SK-N-MC (cell line): Measurements from ENCODE around the gene RINL.

Source experiments
- DNase-seq: peaks from one replicate; pipeline ENCODE4 v3.0.0-alpha.2; 2011; ENCODE audit warnings: low read depth, low spot score
- H3K27ac ChIP-seq: fragments of 200-600 bp; sonication (generic); 2 replicates; pipeline ENCODE4 v1.5.1; 2016; ENCODE audit warnings: mixed run types
- H3K36me3 ChIP-seq: fragments of 200-600 bp; sonication (generic); 2 replicates; pipeline ENCODE4 v1.6.1; 2017; ENCODE audit warnings: antibody characterized with exemption, low read length, mixed read lengths; ENCODE audit not compliant: insufficient read depth
- H3K4me3 ChIP-seq: fragments of 200-600 bp; sonication (generic); 2 replicates; pipeline ENCODE4 v1.5.1; 2016
- H3K9ac ChIP-seq: fragments of 200-600 bp; sonication (generic); 2 replicates; pipeline ENCODE4 v1.8.0; 2017; ENCODE audit warnings: mixed run types, mixed read lengths; ENCODE audit not compliant: insufficient read length
- H3K9me3 ChIP-seq: fragments of 200-600 bp; sonication (generic); 2 replicates; pipeline ENCODE4 v1.6.1; 2017; ENCODE audit warnings: low read depth, mild to moderate bottlenecking, antibody characterized with exemption, low read length, moderate library complexity, mixed read lengths
- EZH2 ChIP-seq: fragments of 200-600 bp; sonication (generic); IDR thresholded peaks from one replicate; pipeline ENCODE4 v1.6.1; 2017; ENCODE audit warnings: antibody characterized with exemption
- FOXP2 ChIP-seq: optimal IDR thresholded peaks from 2 replicates; pipeline ENCODE3; 2011; ENCODE audit warnings: mild to moderate bottlenecking, moderate library complexity; ENCODE audit not compliant: insufficient read depth; ENCODE audit errors: extremely low read length, control extremely low read depth
- POLR2AphosphoS5 ChIP-seq: IDR thresholded peaks from 2 replicates; pipeline ENCODE4 v1.6.1; 2012; ENCODE audit warnings: mild to moderate bottlenecking, low read depth, low read length, borderline replicate concordance

The RINL gene

DNA sequence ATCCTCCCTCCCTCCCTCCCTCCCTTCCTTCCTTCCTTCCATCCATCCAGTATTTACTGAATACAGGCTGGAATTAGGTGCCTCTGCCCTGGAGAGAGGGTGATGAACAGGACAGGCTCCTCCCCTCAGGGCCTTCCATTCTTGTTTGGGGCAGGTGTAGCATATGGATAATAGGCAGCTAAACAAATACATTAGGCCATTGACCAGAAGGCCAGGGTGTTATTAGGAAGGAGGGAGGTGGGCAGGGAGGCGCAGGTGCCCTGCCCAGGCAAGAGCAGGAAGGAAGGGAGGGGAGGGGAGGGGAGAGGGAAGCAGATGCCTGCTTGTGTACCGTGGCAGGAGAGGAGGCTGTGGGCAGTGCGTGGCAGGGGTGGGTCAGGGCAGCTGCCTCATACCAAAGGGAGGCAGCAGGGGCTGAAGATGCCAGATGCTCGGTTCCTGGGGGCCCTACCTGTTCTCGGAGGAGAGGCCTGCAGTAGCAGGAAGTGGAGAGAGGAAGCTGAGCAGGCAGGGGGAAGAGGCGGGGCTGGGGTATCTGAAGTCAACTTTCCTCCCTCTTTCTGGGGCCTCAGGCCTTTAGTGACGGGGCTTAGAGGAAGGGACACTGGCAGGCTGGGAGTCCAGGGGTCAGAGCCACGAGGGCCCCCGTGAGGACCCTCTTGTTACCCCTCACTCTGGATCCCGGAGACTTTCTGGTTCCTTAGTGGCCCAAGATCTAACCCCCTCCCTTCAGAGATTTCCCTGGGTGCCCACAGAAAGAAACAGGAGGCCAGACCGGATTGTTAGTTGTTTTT is at the start of gene RINL:
Gene RINL (minus strand): TSS at position 495 of the 794 bp plus-strand sequence. CDS start 1,533 bp downstream, outside the sequence.
- H3K9ac ChIP-seq, result peak within 1 kb of the TSS; percentile 37

GRCh38 chr19:38924388-38924787 is 46.3 kb upstream of the RINL start:
- no peak overlapping the region for H3K4me3 ChIP-seq
- peaks cover 31% of the 10 kb centered on the region for H3K36me3 ChIP-seq
- TF ChIP-seq POLR2AphosphoS5, result no peak
- TF ChIP-seq FOXP2, result no peak
- TF ChIP-seq EZH2, result no peak
- no peaks in the 10 kb centered on the region for H3K9me3 ChIP-seq
- DNase-seq, result no peak
- H3K9ac ChIP-seq, result no peak overlapping the region
- no peak overlapping the region for H3K27ac ChIP-seq

More for the DNA sequence above, at the start of gene RINL:
- TF ChIP-seq EZH2, result no peak
- no peak for TF ChIP-seq FOXP2
- no peak for TF ChIP-seq POLR2AphosphoS5
- H3K9me3 ChIP-seq, result no peaks in the 10 kb centered on the region
- peak within 1 kb of the TSS; percentile 25; the same call in 1 of the 2 replicates for H3K4me3 ChIP-seq
- H3K36me3 ChIP-seq, result no peaks in the 10 kb centered on the region
- DNase-seq, result no peak
- no peak within 1 kb of the TSS for H3K27ac ChIP-seq

- H3K36me3 ChIP-seq, result peaks cover 31% of the 10 kb centered on the region
- H3K4me3 ChIP-seq, result no peak overlapping the region
- no peak for DNase-seq
- H3K27ac ChIP-seq, result no peak overlapping the region
- no peaks in the 10 kb centered on the region for H3K9me3 ChIP-seq
- H3K9ac ChIP-seq, result no peak overlapping the region
- TF ChIP-seq POLR2AphosphoS5, result no peak
- no peak for TF ChIP-seq FOXP2
- TF ChIP-seq EZH2, result no peak
These were observed 44.4 kb upstream of the RINL start for GRCh38 chr19:38922482-38922881.

GRCh38 chr19:38921420-38922274 is 43.6 kb upstream of the RINL start:
- Histone ChIP-seq H3K36me3 (peaks cover 31% of the 10 kb centered on the region), H3K9ac (no peak overlapping the region), H3K9me3 (no peaks in the 10 kb centered on the region), H3K27ac (no peak overlapping the region), H3K4me3 (no peak overlapping the region)
- no peak for TF ChIP-seq EZH2
- TF ChIP-seq FOXP2, result no peak
- DNase-seq, result no peak

DNA sequence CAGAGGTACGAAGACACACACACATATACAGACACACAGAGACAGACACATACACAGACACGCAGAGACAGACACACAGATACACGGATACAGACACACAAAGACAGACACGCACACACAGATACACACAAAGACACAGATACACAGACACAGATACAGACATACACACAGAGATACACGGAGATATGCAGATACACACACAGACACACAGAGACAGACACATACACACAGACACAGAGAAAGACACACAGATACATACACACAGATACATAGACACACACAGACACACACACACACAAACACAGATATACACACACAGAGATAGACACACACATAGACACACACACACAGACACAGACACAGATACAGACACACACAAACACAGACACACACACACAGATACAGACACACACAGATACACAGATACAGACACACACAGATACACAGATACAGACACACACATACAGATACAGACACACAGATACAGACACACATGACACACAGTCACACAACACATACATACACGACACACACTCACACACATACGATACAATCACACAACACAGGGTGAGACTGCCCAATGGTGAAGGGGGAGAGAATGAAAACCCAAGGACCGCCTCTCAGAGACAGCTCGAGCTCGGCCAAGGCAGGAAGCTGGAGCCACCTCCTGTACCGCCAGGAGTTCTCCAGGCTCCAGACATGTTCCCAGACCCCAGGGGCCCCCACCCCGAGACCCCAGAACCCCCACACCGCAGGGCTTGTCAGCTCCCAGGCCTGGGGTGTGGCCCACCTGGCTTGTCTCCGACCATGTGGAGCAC is 42.7 kb upstream of the RINL start:
- Histone ChIP-seq H3K4me3 (no peak overlapping the region), H3K9ac (no peak overlapping the region), H3K27ac (no peak overlapping the region), H3K9me3 (no peaks in the 10 kb centered on the region), H3K36me3 (peaks cover 31% of the 10 kb centered on the region)
- no peak for DNase-seq
- TF ChIP-seq EZH2 (no peak), POLR2AphosphoS5 (no peak), FOXP2 (no peak)

DNA sequence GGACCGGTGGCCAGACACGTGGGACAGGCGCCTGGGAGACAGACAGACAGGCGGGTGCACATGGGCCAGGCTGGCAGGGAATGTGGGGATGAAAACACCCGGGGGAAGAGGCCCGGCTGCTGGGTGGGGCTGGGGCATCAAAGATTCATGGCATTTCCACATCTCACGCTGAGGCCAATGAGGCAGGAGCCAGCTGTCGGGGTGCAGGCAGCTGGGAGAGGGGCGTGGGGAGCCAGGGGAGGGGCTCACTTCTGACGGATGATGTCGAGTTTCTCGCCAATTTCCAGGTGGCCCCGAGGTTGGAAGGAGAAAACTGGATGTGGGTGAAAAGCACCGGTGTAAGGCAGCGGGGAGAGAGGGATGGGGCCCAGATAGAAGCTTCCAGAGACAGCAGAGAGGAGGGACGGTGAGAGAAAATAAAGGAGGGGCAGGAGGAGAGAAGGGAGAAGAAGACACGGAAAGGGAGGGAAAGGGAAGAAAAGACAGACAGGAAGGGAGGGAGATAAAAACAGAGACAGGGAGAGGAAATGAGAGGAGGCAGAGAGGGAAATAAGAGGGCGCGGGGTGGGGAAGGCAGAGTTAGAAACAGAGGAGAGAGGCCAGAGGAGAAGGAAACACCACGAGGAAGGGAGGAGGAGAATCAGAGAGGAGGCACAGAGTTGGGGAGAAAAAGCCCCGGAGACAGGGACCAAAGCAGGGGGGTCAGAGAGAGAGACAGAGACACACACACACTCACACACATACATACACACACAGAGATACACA is 41.9 kb upstream of the RINL start:
- H3K4me3 ChIP-seq, result no peak overlapping the region
- no peaks in the 10 kb centered on the region for H3K9me3 ChIP-seq
- H3K36me3 ChIP-seq, result peaks cover 24% of the 10 kb centered on the region
- no peak for DNase-seq
- H3K9ac ChIP-seq, result no peak overlapping the region
- TF ChIP-seq POLR2AphosphoS5, result no peak
- TF ChIP-seq EZH2, result no peak
- TF ChIP-seq FOXP2, result no peak
- H3K27ac ChIP-seq, result no peak overlapping the region

GRCh38 chr19:38918526-38918925 is 40.5 kb upstream of the RINL start:
- Histone ChIP-seq H3K9me3 (no peaks in the 10 kb centered on the region), H3K4me3 (no peak overlapping the region), H3K36me3 (peaks cover 13% of the 10 kb centered on the region), H3K9ac (no peak overlapping the region), H3K27ac (no peak overlapping the region)
- no peak for TF ChIP-seq FOXP2
- no peak for TF ChIP-seq EZH2
- TF ChIP-seq POLR2AphosphoS5, result no peak
- no peak for DNase-seq
